Measurements from ENCODE around the gene PRR35.

Gene PRR35

DNA sequence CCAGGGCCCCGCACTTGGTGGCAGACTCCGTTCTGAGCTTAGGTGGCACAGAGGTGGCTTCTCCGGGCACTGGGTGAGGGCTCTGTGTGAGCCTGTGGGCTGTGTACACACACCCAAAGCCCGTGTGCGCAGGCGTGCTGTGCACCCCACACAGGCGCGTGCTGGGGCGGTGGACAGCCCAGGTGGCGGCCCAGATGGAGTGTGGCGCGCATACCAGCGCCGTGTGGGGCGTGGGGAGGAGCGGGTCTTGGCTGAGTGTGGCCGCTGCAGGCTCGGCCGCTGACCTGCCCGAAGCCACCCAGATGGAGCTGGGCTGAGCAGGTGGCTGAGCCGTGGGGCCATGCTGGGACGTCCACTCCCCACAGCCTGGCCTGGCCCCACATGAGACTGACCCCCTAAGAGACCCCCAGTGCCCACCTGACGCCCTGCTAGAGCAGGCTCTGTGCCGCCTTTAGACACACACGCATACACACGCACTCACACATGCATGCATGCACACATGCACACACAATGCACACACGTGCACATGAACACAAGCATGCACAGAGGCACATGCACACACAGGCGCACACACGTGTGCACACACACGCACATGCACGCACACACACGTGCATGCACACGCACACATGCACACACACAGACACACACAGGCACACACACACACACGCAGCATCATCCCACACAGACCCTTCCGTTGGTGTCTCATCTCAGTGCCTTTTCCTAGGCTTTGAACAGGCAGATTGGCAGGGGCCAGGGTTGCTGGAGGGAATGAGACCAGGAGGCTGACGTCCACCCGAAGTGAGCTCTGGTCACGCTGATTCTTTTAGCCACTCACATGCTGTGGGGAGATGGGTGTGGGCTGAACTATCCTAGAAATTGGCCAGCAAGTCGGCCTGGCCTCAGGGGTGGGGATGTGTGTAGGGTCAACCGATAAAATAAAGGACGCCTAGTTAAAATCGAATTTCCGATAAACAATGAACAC is 2.1 kb downstream of the PRR35 start:
- H3K36me3 Mint-ChIP-seq, result no peaks in the 10 kb centered on the region
- no peak overlapping the region for H3K4me3 Mint-ChIP-seq
- no peak overlapping the region for H3K27ac Mint-ChIP-seq
- peaks cover 9% of the 10 kb centered on the region for H3K4me1 Mint-ChIP-seq (ENCODE audit: low read depth)
- peaks cover 5% of the 10 kb centered on the region for H3K27me3 Mint-ChIP-seq
- H3K9me3 Mint-ChIP-seq (ENCODE audit: low read depth), result no peaks in the 10 kb centered on the region

DNA sequence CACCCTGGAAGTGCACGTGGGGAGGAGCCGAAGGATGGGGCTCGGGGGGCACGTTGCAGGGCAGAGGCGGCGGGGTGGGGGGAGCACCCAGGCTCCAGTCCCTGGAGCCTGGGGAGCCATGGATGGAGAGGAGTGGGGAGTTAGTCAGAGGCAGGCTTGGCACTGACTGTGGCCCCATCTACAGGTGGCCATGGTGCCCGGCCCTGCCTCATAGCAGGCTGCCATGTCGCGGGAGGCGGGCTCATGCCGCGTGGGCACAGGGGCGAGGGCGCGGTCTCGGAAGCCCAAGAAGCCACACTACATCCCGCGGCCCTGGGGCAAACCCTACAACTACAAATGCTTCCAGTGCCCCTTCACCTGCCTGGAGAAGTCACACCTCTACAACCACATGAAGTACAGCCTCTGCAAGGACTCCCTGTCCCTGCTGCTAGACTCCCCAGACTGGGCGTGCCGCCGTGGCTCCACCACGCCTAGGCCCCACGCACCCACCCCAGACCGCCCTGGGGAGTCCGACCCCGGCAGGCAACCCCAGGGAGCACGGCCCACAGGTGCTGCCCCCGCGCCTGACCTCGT is 3.0 kb downstream of the PRR35 start:
- no peak overlapping the region for H3K27ac Mint-ChIP-seq
- no peak overlapping the region for H3K4me3 Mint-ChIP-seq
- H3K27me3 Mint-ChIP-seq, result peaks cover 5% of the 10 kb centered on the region
- no peaks in the 10 kb centered on the region for H3K9me3 Mint-ChIP-seq (ENCODE audit: low read depth)
- no peaks in the 10 kb centered on the region for H3K36me3 Mint-ChIP-seq
- peaks cover 10% of the 10 kb centered on the region for H3K4me1 Mint-ChIP-seq (ENCODE audit: low read depth)

DNA sequence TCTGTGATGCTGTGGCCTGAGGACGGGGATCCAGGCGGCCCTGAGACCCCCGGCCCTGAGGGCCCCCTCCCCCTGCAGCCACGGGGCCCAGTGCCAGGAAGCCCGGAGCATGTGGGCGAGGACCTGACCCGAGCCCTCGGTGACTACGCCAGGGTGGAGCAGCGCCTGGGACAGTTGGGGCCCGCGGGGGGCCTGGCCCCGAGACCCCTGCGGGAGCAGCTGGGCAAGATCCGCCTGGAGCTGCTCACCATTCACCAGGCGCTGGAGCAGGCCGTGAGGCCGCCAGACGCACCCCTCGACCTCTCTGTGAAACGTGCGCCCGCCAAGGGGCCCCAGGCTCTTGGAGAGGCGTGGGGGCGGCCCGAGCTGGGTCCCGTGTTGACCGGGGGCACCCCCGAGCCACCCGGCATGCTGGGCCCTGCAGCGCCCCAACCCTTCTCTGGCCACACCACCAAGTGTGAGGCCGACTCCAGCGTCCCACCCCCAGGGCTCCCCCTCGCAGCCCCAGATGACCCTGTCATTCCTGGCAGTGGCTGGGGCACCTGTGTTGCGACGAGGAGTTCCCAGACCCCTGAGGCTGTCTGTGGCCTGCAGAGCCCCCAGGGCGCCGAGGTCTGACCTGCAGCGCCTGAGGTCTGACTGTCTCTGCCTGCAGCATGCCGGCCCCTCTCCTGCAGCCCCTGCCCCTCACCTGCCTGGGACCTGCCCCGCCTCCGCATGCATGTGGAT is 4.7 kb downstream of the PRR35 start:
- H3K36me3 Mint-ChIP-seq, result no peaks in the 10 kb centered on the region
- no peak overlapping the region for H3K4me3 Mint-ChIP-seq
- H3K27me3 Mint-ChIP-seq, result peaks cover 2% of the 10 kb centered on the region
- peaks cover 17% of the 10 kb centered on the region for H3K4me1 Mint-ChIP-seq (ENCODE audit: low read depth)
- no peaks in the 10 kb centered on the region for H3K9me3 Mint-ChIP-seq (ENCODE audit: low read depth)
- no peak overlapping the region for H3K27ac Mint-ChIP-seq

DNA sequence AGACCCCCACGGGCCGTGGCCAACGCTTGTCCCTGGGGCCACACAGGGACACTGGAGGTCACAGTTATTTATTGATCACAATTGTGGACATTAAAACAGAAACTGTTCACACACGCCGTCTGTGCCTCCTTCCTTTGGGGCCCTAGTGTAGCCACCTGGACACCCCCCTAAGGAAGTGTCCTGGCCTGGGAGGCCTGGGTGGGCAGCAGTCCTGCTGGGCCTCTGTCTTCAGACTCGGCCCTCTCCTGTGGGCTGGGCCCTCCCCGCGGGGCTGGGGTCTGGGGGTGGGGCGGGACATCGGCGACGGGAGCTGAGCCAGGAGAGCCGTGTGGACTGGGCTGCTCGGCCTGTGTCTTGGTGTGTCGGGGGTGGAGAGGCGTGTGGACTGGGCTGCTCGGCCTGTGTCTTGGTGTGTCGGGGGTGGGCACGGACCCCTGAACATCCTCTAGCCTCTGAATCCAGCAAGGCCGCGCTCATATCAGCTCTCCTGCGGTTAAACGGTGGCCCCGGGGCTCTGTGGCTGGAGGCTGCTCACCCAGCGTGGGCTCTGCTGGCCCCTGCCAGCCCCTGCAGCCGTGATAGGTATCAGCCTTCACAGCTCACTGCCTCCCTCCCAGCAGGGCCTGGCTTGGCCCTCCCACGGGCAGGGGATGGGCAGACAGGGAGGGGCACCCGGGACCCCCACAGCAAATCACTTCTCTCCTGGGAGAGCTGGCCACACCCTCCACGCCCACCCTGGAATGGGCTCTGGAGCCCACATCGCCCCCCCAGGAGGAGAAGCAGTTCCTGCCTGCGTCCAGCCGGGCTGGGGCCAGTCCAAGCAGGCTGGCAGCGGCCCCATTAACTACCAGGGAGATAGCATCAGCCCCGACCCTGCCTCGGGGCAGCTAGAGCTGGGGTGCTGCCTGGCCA is 5.5 kb downstream of the PRR35 start:
- H3K4me3 Mint-ChIP-seq, result no peak overlapping the region
- no peaks in the 10 kb centered on the region for H3K9me3 Mint-ChIP-seq (ENCODE audit: low read depth)
- no peak overlapping the region for H3K27ac Mint-ChIP-seq
- H3K4me1 Mint-ChIP-seq (ENCODE audit: low read depth), result peaks cover 18% of the 10 kb centered on the region
- H3K36me3 Mint-ChIP-seq, result no peaks in the 10 kb centered on the region
- peaks cover 2% of the 10 kb centered on the region for H3K27me3 Mint-ChIP-seq

DNA sequence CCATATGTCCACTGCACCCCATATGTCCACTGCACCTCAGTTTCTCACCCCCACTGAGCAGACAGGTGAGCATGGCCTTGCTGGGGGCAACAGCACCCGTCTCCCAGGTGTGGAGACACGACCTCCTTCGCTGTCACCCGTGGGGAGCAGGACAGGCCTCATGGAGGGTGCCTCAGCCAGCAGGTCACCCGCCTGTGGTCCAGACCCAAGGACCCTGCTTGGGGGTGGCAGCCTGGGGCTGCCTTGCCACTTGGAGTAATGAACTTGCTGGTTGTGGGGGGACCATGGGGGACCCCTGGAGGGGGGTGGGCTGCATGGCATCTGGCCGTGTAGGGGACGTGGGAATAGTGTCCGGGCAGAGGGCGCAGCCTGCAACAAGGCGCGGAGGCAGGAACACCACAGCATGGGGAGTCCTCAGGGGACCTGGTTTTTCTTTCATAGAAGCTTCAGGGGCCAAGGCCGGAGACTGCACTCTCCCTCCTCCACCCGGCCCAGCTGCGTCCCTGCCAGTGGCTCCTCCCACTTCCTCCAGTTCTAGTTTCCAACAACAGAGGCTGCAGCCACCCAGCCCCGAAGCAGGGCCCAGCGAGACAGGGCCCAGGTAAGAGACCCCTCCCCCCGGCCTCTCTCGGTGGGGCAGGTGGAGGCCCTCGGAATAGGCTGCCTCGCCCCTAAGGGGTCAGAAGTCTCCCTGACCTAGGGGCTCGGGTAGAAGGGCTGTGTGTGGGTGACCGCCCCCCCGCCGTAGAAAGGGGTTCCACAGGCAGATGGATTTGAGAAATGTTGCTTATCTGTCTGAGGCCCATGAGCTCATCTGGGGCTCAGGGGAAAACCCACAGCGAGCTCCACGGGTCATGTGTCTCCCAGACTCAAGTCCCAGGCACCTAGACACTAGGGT is 6.5 kb downstream of the PRR35 start, which contains the start of gene NHLRC4:
Gene NHLRC4, plus strand, starts transcription at position 531 of the 898 bp plus-strand sequence. CDS start 1,043 bp downstream, outside the sequence.
- Mint-ChIP-seq H3K9me3 (ENCODE audit: low read depth) (no peaks in the 10 kb centered on the region), H3K4me3 (peak within 1 kb of the TSS; percentile 77), H3K27me3 (peaks cover 2% of the 10 kb centered on the region), H3K4me1 (ENCODE audit: low read depth) (peaks cover 28% of the 10 kb centered on the region), H3K27ac (peak within 1 kb of the TSS; percentile 72), H3K36me3 (no peaks in the 10 kb centered on the region)

DNA sequence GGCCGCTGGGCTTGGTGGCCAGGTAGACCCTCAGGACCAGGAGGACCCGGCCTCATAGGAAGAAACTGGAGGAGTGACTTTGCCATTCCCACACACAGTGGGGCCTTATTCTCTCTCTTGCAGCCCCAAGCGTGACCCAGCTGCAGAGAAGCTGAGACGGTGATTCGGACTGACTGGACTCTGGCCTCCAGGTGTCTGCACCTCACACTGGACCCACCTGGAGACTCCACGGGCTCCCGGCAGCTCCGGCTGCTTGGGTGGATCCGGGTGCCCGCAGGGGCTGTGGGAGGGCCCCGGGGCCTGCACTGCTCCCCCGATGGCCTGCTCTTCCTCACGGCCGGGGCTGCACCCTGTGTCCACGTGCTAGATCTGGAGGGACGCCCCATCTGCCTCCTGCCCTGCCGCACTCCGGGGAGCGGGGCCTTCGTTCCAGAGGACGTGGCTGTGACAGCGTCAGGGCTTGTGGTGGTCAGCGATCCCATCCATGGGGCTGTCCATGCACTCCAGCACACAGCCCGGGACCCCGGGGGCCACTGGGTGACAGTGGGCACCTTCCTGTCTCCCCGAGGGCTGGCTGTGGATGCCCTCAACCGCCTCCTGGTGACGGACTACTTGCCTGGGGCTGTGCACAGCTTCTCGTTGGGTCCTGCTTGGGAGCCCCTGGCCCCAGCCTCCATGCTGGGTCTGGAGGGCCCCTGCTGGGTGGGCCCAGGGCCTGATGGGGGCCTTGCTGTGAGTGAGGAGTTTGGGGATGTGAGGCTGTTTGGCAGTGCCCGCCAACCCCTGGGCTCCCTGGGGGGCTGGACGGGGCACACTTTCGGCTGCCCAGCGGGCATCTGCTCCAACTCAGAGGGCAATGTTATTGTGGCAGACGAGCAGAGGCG is 7.4 kb downstream of the PRR35 start:
- no peaks in the 10 kb centered on the region for H3K9me3 Mint-ChIP-seq (ENCODE audit: low read depth)
- peak overlapping the region; percentile 77 for H3K4me3 Mint-ChIP-seq
- H3K36me3 Mint-ChIP-seq, result no peaks in the 10 kb centered on the region
- peak overlapping the region; percentile 72 for H3K27ac Mint-ChIP-seq
- H3K4me1 Mint-ChIP-seq (ENCODE audit: low read depth), result peaks cover 31% of the 10 kb centered on the region
- H3K27me3 Mint-ChIP-seq, result no peaks in the 10 kb centered on the region

DNA sequence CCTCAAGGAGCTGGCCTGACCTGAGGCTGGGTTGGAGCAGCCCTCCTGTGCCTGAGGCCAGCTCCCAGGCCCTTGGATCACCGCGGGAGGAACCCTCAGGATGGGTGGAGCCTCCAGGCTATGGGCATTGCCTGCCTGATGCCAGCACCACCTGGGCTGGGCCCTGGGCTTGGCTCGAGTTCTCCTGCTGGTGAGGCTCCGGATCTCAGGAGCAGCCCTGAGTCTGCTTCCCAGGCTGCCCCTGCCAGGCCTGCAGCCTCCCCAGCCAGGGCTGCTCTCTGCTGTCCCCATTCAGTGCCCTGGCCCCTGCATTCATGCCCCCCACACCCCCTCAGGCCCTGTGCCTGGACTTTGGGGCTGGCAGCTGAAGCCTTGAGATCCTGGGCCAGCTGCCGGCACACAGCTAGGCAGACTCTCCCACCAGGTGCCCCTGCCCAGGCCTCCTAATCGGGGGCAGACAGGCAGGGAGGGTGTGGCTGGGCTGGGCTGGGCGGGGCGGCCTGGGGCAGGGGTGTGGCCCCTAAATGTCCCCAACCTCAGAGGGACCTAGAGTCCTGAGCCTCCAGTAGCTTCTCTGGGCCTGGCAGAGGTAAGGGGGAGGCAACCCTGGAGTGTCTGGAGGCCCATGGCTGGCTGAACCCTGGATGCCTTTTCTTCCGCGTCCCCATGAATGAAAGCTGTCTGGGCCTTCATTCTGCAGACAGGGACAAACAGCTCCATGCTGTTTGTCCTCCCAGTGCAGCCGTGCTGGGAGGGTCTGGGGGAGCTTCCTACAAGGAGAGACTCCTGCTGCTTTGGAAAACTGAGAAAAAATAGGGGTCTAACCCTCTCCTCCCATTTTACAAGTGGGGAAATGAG is 8.4 kb downstream of the PRR35 start:
- H3K36me3 Mint-ChIP-seq, result no peaks in the 10 kb centered on the region
- no peaks in the 10 kb centered on the region for H3K27me3 Mint-ChIP-seq
- peak overlapping the region; percentile 88 for H3K4me3 Mint-ChIP-seq
- no peaks in the 10 kb centered on the region for H3K9me3 Mint-ChIP-seq (ENCODE audit: low read depth)
- H3K27ac Mint-ChIP-seq, result peak overlapping the region; percentile 89
- H3K4me1 Mint-ChIP-seq (ENCODE audit: low read depth), result peaks cover 31% of the 10 kb centered on the region

DNA sequence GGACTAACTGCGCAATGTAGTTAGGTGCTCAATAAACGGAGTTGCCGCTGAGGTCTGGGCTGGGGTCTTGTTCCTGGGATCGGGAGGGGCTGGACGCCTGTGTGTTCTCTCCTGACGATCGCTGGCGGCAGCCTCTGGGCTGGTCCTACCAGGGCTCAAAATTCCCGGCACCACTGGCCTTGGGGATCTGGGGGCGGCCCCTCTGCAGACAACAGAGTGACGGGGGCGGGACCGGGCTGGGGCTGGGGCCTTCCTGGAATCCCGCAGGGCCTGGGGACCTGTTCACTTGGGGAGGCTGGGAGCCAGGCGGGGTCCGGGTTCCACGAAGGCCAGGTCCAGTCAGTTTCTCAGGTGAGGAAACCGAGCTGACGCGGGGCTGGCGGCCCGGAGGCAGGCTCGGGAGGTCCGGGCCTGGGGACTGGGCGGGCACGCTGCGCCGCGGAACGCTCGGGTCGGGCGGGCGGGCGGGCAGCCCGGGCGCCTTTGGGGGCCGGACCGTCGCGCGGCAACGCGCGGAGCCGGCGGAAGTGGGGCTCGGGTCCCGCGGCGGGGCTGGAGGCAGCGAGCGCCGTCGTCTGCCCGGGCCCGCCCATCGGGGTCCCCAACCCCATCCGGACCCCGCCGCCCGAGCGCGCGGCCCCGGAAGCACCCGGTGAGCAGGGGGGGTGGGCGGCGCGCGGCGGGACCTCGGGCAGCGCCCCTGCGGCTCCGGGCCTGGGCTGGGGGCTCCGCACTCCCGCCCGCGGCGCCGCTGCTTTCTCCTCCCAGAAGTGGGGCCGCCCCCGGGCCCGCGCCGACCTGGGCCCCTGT is 9.5 kb downstream of the PRR35 start, which contains the start of gene PIGQ:
Gene PIGQ, plus strand, starts transcription at position 524 of the 810 bp plus-strand sequence. CDS start 4,107 bp downstream, outside the sequence.
- Mint-ChIP-seq H3K27me3 (no peaks in the 10 kb centered on the region), H3K36me3 (no peaks in the 10 kb centered on the region), H3K27ac (peak within 1 kb of the TSS; percentile 89), H3K9me3 (ENCODE audit: low read depth) (no peaks in the 10 kb centered on the region), H3K4me3 (peak within 1 kb of the TSS; percentile 88), H3K4me1 (ENCODE audit: low read depth) (peaks cover 31% of the 10 kb centered on the region)

DNA sequence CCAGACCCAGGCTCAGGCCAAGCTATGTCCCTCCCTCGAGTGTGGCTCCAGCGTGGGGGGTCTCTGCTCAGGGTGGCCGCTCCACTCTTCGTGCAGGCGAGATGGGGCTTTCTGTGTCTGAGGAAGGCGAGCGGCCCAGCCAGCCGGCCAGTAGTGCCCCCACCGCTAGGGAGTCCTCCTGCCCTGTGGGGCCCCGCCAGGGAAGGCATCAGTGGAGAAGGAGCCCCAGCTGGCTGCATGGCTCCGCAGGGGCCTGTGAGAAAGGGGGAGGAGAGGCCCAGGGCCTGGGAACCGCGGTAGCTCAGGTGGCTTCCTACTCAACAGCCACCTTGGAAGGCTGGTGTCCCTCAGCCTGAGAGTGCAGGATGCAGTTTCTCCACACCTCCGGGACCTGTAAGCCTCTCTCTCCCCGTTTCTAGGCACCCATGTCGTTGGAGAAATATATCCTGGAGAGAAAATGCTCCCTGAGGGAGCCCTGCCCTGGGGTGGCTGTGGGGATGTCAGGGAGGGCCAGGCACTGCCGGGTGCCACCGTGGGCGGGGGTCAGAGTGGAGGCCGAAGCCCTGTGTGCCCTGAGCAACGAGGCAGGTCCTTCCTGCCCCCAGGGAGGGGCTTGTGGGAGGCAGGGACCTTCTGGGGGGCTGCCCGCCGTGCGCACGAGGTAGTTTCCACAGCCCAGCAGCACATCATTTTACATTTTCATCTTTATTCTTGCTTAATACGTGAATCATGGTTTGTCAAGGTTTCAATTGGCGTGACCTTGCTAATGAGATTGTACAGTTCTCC is 12.9 kb downstream of the PRR35 start:
- H3K36me3 Mint-ChIP-seq, result no peaks in the 10 kb centered on the region
- H3K27me3 Mint-ChIP-seq, result no peaks in the 10 kb centered on the region
- no peak overlapping the region for H3K4me3 Mint-ChIP-seq
- no peaks in the 10 kb centered on the region for H3K9me3 Mint-ChIP-seq (ENCODE audit: low read depth)
- H3K27ac Mint-ChIP-seq, result no peak overlapping the region
- peaks cover 21% of the 10 kb centered on the region for H3K4me1 Mint-ChIP-seq (ENCODE audit: low read depth)

DNA sequence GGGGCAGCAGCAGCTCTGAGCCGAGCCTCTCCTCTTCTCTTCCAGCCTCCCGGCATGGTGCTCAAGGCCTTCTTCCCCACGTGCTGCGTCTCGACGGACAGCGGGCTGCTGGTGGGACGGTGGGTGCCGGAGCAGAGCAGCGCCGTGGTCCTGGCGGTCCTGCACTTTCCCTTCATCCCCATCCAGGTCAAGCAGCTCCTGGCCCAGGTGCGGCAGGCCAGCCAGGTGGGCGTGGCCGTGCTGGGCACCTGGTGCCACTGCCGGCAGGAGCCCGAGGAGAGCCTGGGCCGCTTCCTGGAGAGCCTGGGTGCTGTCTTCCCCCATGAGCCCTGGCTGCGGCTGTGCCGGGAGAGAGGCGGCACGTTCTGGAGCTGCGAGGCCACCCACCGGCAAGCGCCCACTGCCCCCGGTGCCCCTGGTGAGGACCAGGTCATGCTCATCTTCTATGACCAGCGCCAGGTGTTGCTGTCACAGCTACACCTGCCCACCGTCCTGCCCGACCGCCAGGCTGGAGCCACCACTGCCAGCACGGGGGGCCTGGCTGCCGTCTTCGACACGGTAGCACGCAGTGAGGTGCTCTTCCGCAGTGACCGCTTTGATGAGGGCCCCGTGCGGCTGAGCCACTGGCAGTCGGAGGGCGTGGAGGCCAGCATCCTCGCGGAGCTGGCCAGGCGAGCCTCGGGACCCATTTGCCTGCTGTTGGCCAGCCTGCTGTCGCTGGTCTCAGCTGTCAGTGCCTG is 14.0 kb downstream of the PRR35 start:
- Mint-ChIP-seq H3K27me3 (no peaks in the 10 kb centered on the region), H3K9me3 (ENCODE audit: low read depth) (no peaks in the 10 kb centered on the region), H3K4me3 (no peak overlapping the region)

More for the DNA sequence above, 14.0 kb downstream of the PRR35 start:
- no peak overlapping the region for H3K27ac Mint-ChIP-seq
- peaks cover 17% of the 10 kb centered on the region for H3K4me1 Mint-ChIP-seq (ENCODE audit: low read depth)
- no peaks in the 10 kb centered on the region for H3K36me3 Mint-ChIP-seq

Measured in activated naive CD8-positive, alpha-beta T cell (primary cell).